Caco-2 (cell line): Measurements from ENCODE around the gene DDX51. TPM values are rescaled to one million over a fixed set of nuclear protein-coding genes. Genes with fewer than 3 reads are reported as not detected.

ENCODE experiments used
- BruUV-seq: library from RNA; stranded (reverse); fragments of 400-500 nt; replicated peaks from 2 replicates; lab custom pipeline; 2021; lab: Mats Ljungman, UMichigan
- CTCF ChIA-PET: fragments of 300-600 bp; sonication (Branson Sonifier 250); formaldehyde crosslinking; loops from one replicate; lab custom pipeline; 2022; ENCODE audit warnings: antibody characterized with exemption; lab: Charles Lee
- POLR2A ChIA-PET: fragments of 300-600 bp; sonication (Branson Sonifier 250); formaldehyde crosslinking; loops from one replicate; lab custom pipeline; 2022; ENCODE audit warnings: antibody characterized with exemption; lab: Charles Lee
- DNase-seq, 2 experiments: peaks; one replicate each; pipeline versions ENCODE4 v3.0.0 to v3.0.0-alpha.2; 2020 to 2022
- H3K27me3 ChIP-seq: replicated peaks from 2 replicates; pipeline ENCODE4 v1.6.0; 2011; ENCODE audit warnings: low read length; ENCODE audit not compliant: control insufficient read depth, insufficient read depth
- H3K36me3 ChIP-seq: 2 replicates; pipeline ENCODE4 v1.5.1; 2011; ENCODE audit warnings: low read length; ENCODE audit not compliant: control insufficient read depth, insufficient read depth
- H3K4me1 ChIP-seq: fragments of 250-450 bp; sonication (Bioruptor Pico); 2 replicates; pipeline ENCODE4 v1.5.1; 2020; ENCODE audit warnings: mild to moderate bottlenecking
- H3K4me3 ChIP-seq: 2 replicates; pipeline ENCODE4 v1.5.1; 2011; ENCODE audit warnings: low read depth, mild to moderate bottlenecking, control low read depth, low read length
- H3K9me3 ChIP-seq: fragments of 250-450 bp; sonication (Bioruptor Pico); 2 replicates; pipeline ENCODE4 v1.5.1; 2020; ENCODE audit warnings: mild to moderate bottlenecking, moderate library complexity
- H3K27ac Mint-ChIP-seq: one replicate; pipeline ENCODE4 v1.8.0; 2022; ENCODE audit warnings: mixed read lengths; ENCODE audit not compliant: unreplicated experiment
- H3K27me3 Mint-ChIP-seq: one replicate; pipeline ENCODE4 v1.8.0; 2022; ENCODE audit warnings: mixed read lengths; ENCODE audit not compliant: insufficient read depth, unreplicated experiment
- H3K36me3 Mint-ChIP-seq: one replicate; pipeline ENCODE4 v1.8.0; 2022; ENCODE audit warnings: mild to moderate bottlenecking, mixed read lengths; ENCODE audit not compliant: insufficient read depth, unreplicated experiment
- H3K4me1 Mint-ChIP-seq: one replicate; pipeline ENCODE4 v1.8.0; 2022; ENCODE audit warnings: low read depth, mixed read lengths; ENCODE audit not compliant: unreplicated experiment
- H3K4me3 Mint-ChIP-seq: one replicate; pipeline ENCODE4 v1.8.0; 2022; ENCODE audit warnings: mild to moderate bottlenecking, moderate library complexity, mixed read lengths; ENCODE audit not compliant: unreplicated experiment
- H3K9me3 Mint-ChIP-seq: one replicate; pipeline ENCODE4 v1.8.0; 2022; ENCODE audit warnings: mixed read lengths; ENCODE audit not compliant: unreplicated experiment
- intact Hi-C: fragments of 100-400 bp; cut with micrococcal nuclease; formaldehyde crosslinking; loops from one replicate; pipeline ENCODE4 v1.10.0; 2022; ENCODE audit not compliant: unreplicated experiment
- total RNA-seq: library from RNA; stranded (reverse); gene quantifications from 2 replicates; pipeline ENCODE4 v1.2.3, GENCODE V29; 2022
- TF ChIP-seq, protein P1 (sequence below), 2 experiments: fragments of 200-600 bp in 1 of 2; IDR thresholded peaks; 1 replicate in 1 of 2; 2 replicates in 1 of 2; pipeline versions ENCODE4 v1.5.1 to v1.8.0; 2011 to 2022; ENCODE audit warnings: antibody characterized with exemption in 1 of 2, control low read depth in 1 of 2, inconsistent platforms in 1 of 2, low read depth in 1 of 2, low read length in 1 of 2, mild to moderate bottlenecking in 1 of 2, moderate library complexity in 1 of 2; ENCODE audit not compliant: insufficient read depth in 1 of 2, severe bottlenecking in 1 of 2, unreplicated experiment in 1 of 2

DDX51 gene
- total RNA-seq, 1 experiment from 2014 or later, result 40.4 TPM

DNA sequence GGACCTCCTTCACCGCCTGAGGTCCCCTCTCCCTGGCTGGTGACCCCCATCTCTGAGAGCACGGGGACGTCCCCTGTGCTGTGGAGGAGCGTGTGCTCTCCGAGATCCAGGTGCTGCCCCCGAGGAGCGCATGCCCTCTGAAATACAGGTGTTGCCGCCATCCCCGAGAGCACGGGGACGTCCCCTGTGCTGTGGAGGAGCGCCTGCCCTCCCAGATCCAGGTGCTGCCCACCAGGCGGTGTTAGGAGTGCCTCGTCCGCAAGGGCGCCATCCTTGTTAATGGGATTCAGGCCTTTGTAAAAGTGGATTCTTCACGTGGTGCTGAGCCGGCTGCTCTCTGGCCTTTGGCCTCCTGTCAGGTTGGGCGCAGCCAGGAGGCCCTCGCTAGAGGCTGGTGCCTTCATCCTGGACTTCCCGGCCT lies 10.2 kb upstream of the DDX51 start:
- intact Hi-C loops, result loop anchor here (1.0 to 2.0 kb wide), 2 partner anchors 65 to 260 kb away; no protein-coding TSS in a partner anchor
- POLR2A ChIA-PET, result interaction anchor here (0.6 kb wide), 1 partner anchor 252 kb away, joined by 4 read pairs; no protein-coding TSS in a partner anchor
- Histone ChIP-seq H3K36me3 (peaks cover 7% of the 10 kb centered on the region), H3K4me3 (no peak overlapping the region), H3K9me3 (no peaks in the 10 kb centered on the region), H3K27me3 (no peaks in the 10 kb centered on the region), H3K4me1 (no peaks in the 10 kb centered on the region)
- no peak for DNase-seq
- H3K4me3 Mint-ChIP-seq, result no peak overlapping the region
- CTCF ChIA-PET, result interaction anchor here (0.6 to 1.5 kb wide), 13 partner anchors 8 to 407 kb away, joined by 3 to 44 read pairs (median 4); no protein-coding TSS in a partner anchor
- no peaks in the 10 kb centered on the region for H3K9me3 Mint-ChIP-seq
- no peaks in the 10 kb centered on the region for H3K27me3 Mint-ChIP-seq
- H3K36me3 Mint-ChIP-seq, result peaks cover 12% of the 10 kb centered on the region
- no peak overlapping the region for H3K27ac Mint-ChIP-seq
- TF ChIP-seq, protein P1, sequence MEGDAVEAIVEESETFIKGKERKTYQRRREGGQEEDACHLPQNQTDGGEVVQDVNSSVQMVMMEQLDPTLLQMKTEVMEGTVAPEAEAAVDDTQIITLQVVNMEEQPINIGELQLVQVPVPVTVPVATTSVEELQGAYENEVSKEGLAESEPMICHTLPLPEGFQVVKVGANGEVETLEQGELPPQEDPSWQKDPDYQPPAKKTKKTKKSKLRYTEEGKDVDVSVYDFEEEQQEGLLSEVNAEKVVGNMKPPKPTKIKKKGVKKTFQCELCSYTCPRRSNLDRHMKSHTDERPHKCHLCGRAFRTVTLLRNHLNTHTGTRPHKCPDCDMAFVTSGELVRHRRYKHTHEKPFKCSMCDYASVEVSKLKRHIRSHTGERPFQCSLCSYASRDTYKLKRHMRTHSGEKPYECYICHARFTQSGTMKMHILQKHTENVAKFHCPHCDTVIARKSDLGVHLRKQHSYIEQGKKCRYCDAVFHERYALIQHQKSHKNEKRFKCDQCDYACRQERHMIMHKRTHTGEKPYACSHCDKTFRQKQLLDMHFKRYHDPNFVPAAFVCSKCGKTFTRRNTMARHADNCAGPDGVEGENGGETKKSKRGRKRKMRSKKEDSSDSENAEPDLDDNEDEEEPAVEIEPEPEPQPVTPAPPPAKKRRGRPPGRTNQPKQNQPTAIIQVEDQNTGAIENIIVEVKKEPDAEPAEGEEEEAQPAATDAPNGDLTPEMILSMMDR (IDR thresholded peaks at IDR 0.05; ENCODE audit: insufficient read depth in 1 of 2, low read depth in 1 of 2, low read length in 1 of 2, severe bottlenecking in 1 of 2, unreplicated experiment in 1 of 2), result no peak
- no peaks in the 10 kb centered on the region for H3K4me1 Mint-ChIP-seq
- no TSS peak for BruUV-seq

DNA sequence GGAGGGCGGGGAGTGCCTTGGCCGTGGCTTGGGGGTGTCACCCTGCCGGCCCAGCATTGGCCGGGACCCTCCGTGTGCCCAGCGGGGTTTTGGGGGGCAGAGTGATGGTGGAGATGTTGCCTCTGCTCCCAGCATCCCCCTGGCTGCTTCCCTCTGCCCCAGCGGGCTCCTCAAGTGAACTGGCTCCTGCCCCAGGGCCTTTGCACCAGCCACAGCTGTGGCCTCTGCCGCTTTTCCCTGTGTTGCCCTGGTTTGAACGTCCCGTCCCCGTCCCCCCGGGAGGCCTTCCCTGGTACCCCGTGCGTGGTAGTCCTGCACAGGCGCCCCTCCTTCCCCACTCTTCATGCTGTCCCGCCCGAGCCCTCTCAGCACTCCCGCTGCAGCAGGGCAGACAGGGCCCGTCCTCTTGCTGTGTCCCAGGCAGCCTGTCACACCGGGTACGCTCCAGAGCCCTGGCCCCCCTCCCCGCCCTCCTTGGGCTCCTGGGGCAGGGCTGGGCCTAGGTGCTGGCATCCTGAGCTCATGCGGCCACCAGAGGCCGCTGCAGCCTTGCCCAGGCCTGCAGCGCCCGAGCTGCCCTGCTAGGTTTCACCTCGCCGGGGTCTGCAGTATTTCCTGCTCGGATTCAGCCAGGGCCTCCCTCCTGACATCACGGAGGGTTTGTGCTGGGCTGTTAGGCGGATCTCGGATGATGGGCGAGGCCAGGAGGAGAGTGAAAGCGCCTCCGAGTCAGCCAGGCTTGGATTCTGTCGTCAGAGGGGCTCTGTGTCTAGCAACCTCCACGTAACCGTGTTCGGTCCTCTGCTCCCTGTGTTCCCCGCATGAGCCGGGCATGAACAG lies 9.6 kb upstream of the DDX51 start:
- Histone ChIP-seq H3K9me3 (no peaks in the 10 kb centered on the region), H3K4me1 (no peaks in the 10 kb centered on the region), H3K27me3 (no peaks in the 10 kb centered on the region), H3K36me3 (peaks cover 7% of the 10 kb centered on the region), H3K4me3 (no peak overlapping the region)
- H3K27ac Mint-ChIP-seq, result no peak overlapping the region
- POLR2A ChIA-PET, result interaction anchor here (0.6 kb wide), 1 partner anchor 253 kb away, joined by 4 read pairs; no protein-coding TSS in a partner anchor
- CTCF ChIA-PET, result interaction anchor here (0.6 to 1.5 kb wide), 15 partner anchors 9 to 1025 kb away, joined by 3 to 44 read pairs (median 3); no protein-coding TSS in a partner anchor
- no TSS peak for BruUV-seq
- intact Hi-C loops, result loop anchor here (1.0 to 2.0 kb wide), 2 partner anchors 66 to 261 kb away; no protein-coding TSS in a partner anchor
- H3K36me3 Mint-ChIP-seq, result peaks cover 12% of the 10 kb centered on the region
- H3K9me3 Mint-ChIP-seq, result no peaks in the 10 kb centered on the region
- no peaks in the 10 kb centered on the region for H3K4me1 Mint-ChIP-seq
- TF ChIP-seq, protein P1 (IDR thresholded peaks at IDR 0.05; ENCODE audit: insufficient read depth in 1 of 2, low read depth in 1 of 2, low read length in 1 of 2, severe bottlenecking in 1 of 2, unreplicated experiment in 1 of 2), result peak; percentile 75 to 90
- H3K4me3 Mint-ChIP-seq, result no peak overlapping the region
- H3K27me3 Mint-ChIP-seq, result no peaks in the 10 kb centered on the region
- DNase-seq, result peak; percentile 56 to 67

DNA sequence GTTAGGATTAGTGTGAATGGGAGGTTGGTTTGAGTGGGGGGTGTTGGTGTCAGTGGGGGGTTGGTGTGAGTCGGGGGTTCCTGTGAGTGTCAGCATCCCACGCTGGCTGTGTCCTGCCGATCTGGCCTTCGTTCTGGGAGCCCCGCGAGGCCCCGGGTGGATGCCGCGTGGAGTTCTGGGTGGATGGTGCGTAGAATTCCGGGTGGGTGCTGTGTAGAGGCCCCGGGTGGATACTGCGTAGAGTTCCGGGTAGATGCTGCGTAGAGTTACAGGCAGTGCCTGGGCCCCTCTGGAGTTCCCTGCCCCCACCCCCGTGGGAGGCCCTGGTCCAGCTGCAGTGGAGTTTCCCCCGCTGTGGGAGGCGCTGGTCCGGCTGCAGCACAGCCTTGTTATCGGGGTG lies 8.8 kb upstream of the DDX51 start:
- H3K27me3 ChIP-seq, result no peaks in the 10 kb centered on the region
- Mint-ChIP-seq H3K36me3 (peaks cover 20% of the 10 kb centered on the region), H3K4me3 (no peak overlapping the region), H3K4me1 (no peaks in the 10 kb centered on the region), H3K27me3 (no peaks in the 10 kb centered on the region), H3K27ac (no peak overlapping the region), H3K9me3 (no peaks in the 10 kb centered on the region)
- peaks cover 7% of the 10 kb centered on the region for H3K36me3 ChIP-seq
- H3K4me3 ChIP-seq, result no peak overlapping the region
- no peak for DNase-seq
- ChIA-PET POLR2A (no interaction called here), CTCF (interaction anchor here (1.5 kb wide), 1 partner anchor 66 kb away, joined by 15 read pairs; no protein-coding TSS in a partner anchor)
- no TSS peak for BruUV-seq
- H3K9me3 ChIP-seq, result no peaks in the 10 kb centered on the region
- intact Hi-C loops, result no loop called here
- TF ChIP-seq, protein P1 (IDR thresholded peaks at IDR 0.05; ENCODE audit: insufficient read depth in 1 of 2, low read depth in 1 of 2, low read length in 1 of 2, severe bottlenecking in 1 of 2, unreplicated experiment in 1 of 2), result no peak
- H3K4me1 ChIP-seq, result no peaks in the 10 kb centered on the region
